H9 (cell line): Measurements from ENCODE around the gene TMEM161A. TPM values are rescaled to one million over a fixed set of nuclear protein-coding genes. Genes with fewer than 3 reads are reported as not detected.

Source experiments
- DNase-seq: peaks from one replicate; pipeline ENCODE4 v3.0.0-alpha.2; 2017
- H2AFZ ChIP-seq: one replicate; pipeline ENCODE4 v1.6.1; 2013; ENCODE audit warnings: mild to moderate bottlenecking, low read length, control low read depth, moderate library complexity
- H2AK5ac ChIP-seq: 2 replicates; pipeline ENCODE4 v1.6.1; 2013; ENCODE audit warnings: low read length, control low read depth, mixed read lengths; ENCODE audit not compliant: insufficient read length
- H2BK120ac ChIP-seq: one replicate; pipeline ENCODE4 v1.6.1; 2013; ENCODE audit warnings: low read depth, mild to moderate bottlenecking, low read length, control low read depth, inconsistent platforms; ENCODE audit not compliant: poor library complexity, severe bottlenecking
- H2BK12ac ChIP-seq: 2 replicates; pipeline ENCODE4 v1.6.1; 2013; ENCODE audit warnings: low read length, control low read depth, mixed read lengths, low read depth; ENCODE audit not compliant: insufficient read length
- H2BK15ac ChIP-seq: 2 replicates; pipeline ENCODE4 v1.6.1; 2013; ENCODE audit warnings: low read depth, low read length, control low read depth
- H2BK20ac ChIP-seq: one replicate; pipeline ENCODE4 v1.6.1; 2013; ENCODE audit warnings: low read depth, mild to moderate bottlenecking, low read length, control low read depth, inconsistent platforms; ENCODE audit not compliant: poor library complexity, severe bottlenecking
- H2BK5ac ChIP-seq: 2 replicates; pipeline ENCODE4 v1.6.1; 2013; ENCODE audit warnings: low read length, control low read depth, mixed read lengths; ENCODE audit not compliant: insufficient read length
- H3K14ac ChIP-seq: 2 replicates; pipeline ENCODE4 v1.6.1; 2013; ENCODE audit warnings: low read length, control low read depth; ENCODE audit not compliant: insufficient read depth
- H3K18ac ChIP-seq: 2 replicates; pipeline ENCODE4 v1.6.1; 2013; ENCODE audit warnings: low read depth, mild to moderate bottlenecking, mixed read lengths, low read length, control low read depth; ENCODE audit not compliant: insufficient read length
- H3K23ac ChIP-seq: 2 replicates; pipeline ENCODE4 v1.6.1; 2013; ENCODE audit warnings: low read length, control low read depth, mixed read lengths, low read depth; ENCODE audit not compliant: insufficient read length
- H3K23me2 ChIP-seq: 2 replicates; pipeline ENCODE4 v1.6.1; 2013; ENCODE audit warnings: low read depth, mild to moderate bottlenecking, mixed read lengths, low read length, control low read depth; ENCODE audit not compliant: insufficient read length, poor library complexity, severe bottlenecking
- H3K27ac ChIP-seq: 2 replicates; pipeline ENCODE4 v1.5.1; 2013; ENCODE audit warnings: low read length, control low read depth, mixed read lengths, low read depth; ENCODE audit not compliant: insufficient read length
- H3K27me3 ChIP-seq: 2 replicates; pipeline ENCODE4 v1.6.1; 2013; ENCODE audit warnings: low read length, control low read depth, inconsistent platforms; ENCODE audit not compliant: insufficient read depth
- H3K4ac ChIP-seq: 2 replicates; pipeline ENCODE4 v1.6.1; 2013; ENCODE audit warnings: low read depth, mild to moderate bottlenecking, control low read depth, inconsistent platforms, low read length, moderate library complexity
- H3K4me1 ChIP-seq: 2 replicates; pipeline ENCODE4 v1.6.1; 2013; ENCODE audit warnings: low read length, control low read depth, inconsistent platforms; ENCODE audit not compliant: insufficient read depth
- H3K4me2 ChIP-seq: 2 replicates; pipeline ENCODE4 v1.6.1; 2013; ENCODE audit warnings: low read length, control low read depth, mixed read lengths; ENCODE audit not compliant: insufficient read length, insufficient read depth
- H3K56ac ChIP-seq: 2 replicates; pipeline ENCODE4 v1.6.1; 2013; ENCODE audit warnings: low read depth, mild to moderate bottlenecking, mixed read lengths, low read length, control low read depth; ENCODE audit not compliant: insufficient read length
- H3K79me1 ChIP-seq: 2 replicates; pipeline ENCODE4 v1.6.1; 2013; ENCODE audit warnings: low read depth, mild to moderate bottlenecking, moderate library complexity, low read length, control low read depth, inconsistent platforms; ENCODE audit not compliant: insufficient read depth, poor library complexity, severe bottlenecking
- H3K79me2 ChIP-seq: 2 replicates; pipeline ENCODE4 v1.6.1; 2013; ENCODE audit warnings: low read length, control low read depth, inconsistent platforms; ENCODE audit not compliant: insufficient read depth
- H3K9ac ChIP-seq: 2 replicates; pipeline ENCODE4 v1.6.1; 2013; ENCODE audit warnings: low read length, control low read depth, mixed read lengths; ENCODE audit not compliant: insufficient read length; ENCODE audit errors: extremely low read depth
- H3K9me3 ChIP-seq: one replicate; pipeline ENCODE4 v1.6.1; 2013; ENCODE audit warnings: low read depth, low read length, inconsistent platforms; ENCODE audit not compliant: control insufficient read depth
- H3T11ph ChIP-seq: one replicate; pipeline ENCODE4 v1.6.1; 2013; ENCODE audit warnings: mild to moderate bottlenecking, low read length, control low read depth, inconsistent platforms
- H4K20me1 ChIP-seq: one replicate; pipeline ENCODE4 v1.6.1; 2013; ENCODE audit not compliant: control insufficient read depth, insufficient read length, insufficient read depth
- H4K5ac ChIP-seq: 2 replicates; pipeline ENCODE4 v1.6.1; 2013; ENCODE audit warnings: low read depth, mild to moderate bottlenecking, mixed read lengths, low read length, control low read depth; ENCODE audit not compliant: insufficient read length
- H4K8ac ChIP-seq: replicated peaks from 2 replicates; pipeline ENCODE4 v1.6.1; 2013; ENCODE audit warnings: low read length, control low read depth, mixed read lengths, low read depth; ENCODE audit not compliant: insufficient read length
- H4K91ac ChIP-seq: 2 replicates; pipeline ENCODE4 v1.6.1; 2013; ENCODE audit warnings: low read depth, mild to moderate bottlenecking, moderate library complexity, mixed read lengths, low read length, control low read depth; ENCODE audit not compliant: insufficient read length
- H3K27ac Mint-ChIP-seq, 3 experiments: 2 replicates in 2 of 3; 3 replicates in 1 of 3; pipeline ENCODE4 v1.8.0; 2020 to 2021; ENCODE audit warnings: mixed read lengths in 3 of 3, mild to moderate bottlenecking in 1 of 3, moderate library complexity in 1 of 3
- H3K27me3 Mint-ChIP-seq: 2 replicates; pipeline ENCODE4 v1.8.0; 2021; ENCODE audit warnings: low read depth, mild to moderate bottlenecking, moderate library complexity, mixed read lengths
- H3K36me3 Mint-ChIP-seq, 3 experiments: 2 replicates in 2 of 3; 3 replicates in 1 of 3; pipeline ENCODE4 v1.8.0; 2020 to 2021; ENCODE audit warnings: low read depth in 3 of 3, mixed read lengths in 3 of 3; ENCODE audit not compliant: insufficient read depth in 1 of 3
- H3K4me1 Mint-ChIP-seq, 2 experiments: 2 replicates each; pipeline ENCODE4 v1.8.0; 2020; ENCODE audit warnings: mixed read lengths in 2 of 2
- H3K4me3 Mint-ChIP-seq, 2 experiments: 2 replicates in 1 of 2; 3 replicates in 1 of 2; pipeline ENCODE4 v1.8.0; 2020 to 2021; ENCODE audit warnings: mild to moderate bottlenecking in 2 of 2, mixed read lengths in 2 of 2, moderate library complexity in 1 of 2
- H3K9me3 Mint-ChIP-seq, 2 experiments: 2 replicates in 1 of 2; 3 replicates in 1 of 2; pipeline ENCODE4 v1.8.0; 2020; ENCODE audit warnings: mild to moderate bottlenecking in 2 of 2, mixed read lengths in 2 of 2, moderate library complexity in 1 of 2
- whole genome bisulfite sequencing: extraction: QIAGEN DNeasy Blood & Tissue Kit; methylation state at CpG from one replicate; pipeline ENCODE4 v1.1.7; 2013; ENCODE audit warnings: missing lambda C conversion rate, low lambda C conversion rate, mixed read lengths; ENCODE audit not compliant: insufficient read length; ENCODE audit errors: extremely low coverage; 5-methylcytosine and 5-hydroxymethylcytosine counted together
- total RNA-seq: library from RNA; stranded (reverse); gene quantifications from 2 replicates; pipeline ENCODE4 v1.2.1, GENCODE V29; 2021
- TF ChIP-seq, protein P1 (sequence below): fragments of 200-600 bp; sonication (generic); conservative IDR thresholded peaks from 3 replicates; pipeline ENCODE4 v1.8.0; 2021; ENCODE audit warnings: antibody characterized with exemption, mild to moderate bottlenecking

The TMEM161A gene
- total RNA-seq, 1 experiment from 2014 or later, result 40.9 TPM

DNA sequence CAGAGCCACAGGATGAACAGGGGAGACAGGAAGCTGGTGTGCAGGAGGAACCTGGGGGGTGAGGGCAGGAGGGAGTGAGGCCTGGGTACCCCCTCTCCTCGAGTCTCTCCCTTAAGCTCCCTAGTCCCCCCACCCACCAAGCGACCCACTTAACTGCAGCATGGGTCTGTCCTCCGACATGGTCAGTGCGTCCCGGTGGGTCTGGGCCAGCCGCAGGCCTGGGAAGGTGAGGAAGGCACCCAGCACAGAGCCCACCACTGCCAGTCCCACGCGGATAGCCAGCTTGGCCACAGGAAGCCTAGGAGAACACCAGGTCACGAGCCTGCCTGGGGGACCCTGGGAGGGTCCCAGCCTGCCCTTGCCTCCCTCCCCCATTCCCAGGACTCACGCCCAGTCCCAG is 16.9 kb downstream of the TMEM161A start:
- no peak overlapping the region for H3K4me3 Mint-ChIP-seq
- no peak overlapping the region for H4K91ac ChIP-seq
- H3K27ac ChIP-seq, result no peak overlapping the region
- no peaks in the 10 kb centered on the region for H3K79me2 ChIP-seq
- no peaks in the 10 kb centered on the region for H3K27me3 Mint-ChIP-seq
- TF ChIP-seq, protein P1, sequence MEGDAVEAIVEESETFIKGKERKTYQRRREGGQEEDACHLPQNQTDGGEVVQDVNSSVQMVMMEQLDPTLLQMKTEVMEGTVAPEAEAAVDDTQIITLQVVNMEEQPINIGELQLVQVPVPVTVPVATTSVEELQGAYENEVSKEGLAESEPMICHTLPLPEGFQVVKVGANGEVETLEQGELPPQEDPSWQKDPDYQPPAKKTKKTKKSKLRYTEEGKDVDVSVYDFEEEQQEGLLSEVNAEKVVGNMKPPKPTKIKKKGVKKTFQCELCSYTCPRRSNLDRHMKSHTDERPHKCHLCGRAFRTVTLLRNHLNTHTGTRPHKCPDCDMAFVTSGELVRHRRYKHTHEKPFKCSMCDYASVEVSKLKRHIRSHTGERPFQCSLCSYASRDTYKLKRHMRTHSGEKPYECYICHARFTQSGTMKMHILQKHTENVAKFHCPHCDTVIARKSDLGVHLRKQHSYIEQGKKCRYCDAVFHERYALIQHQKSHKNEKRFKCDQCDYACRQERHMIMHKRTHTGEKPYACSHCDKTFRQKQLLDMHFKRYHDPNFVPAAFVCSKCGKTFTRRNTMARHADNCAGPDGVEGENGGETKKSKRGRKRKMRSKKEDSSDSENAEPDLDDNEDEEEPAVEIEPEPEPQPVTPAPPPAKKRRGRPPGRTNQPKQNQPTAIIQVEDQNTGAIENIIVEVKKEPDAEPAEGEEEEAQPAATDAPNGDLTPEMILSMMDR, result no peak
- no peak overlapping the region for H2BK12ac ChIP-seq
- no peaks in the 10 kb centered on the region for H3K27me3 ChIP-seq
- H3K36me3 Mint-ChIP-seq, result peaks cover 23 to 41% (median 38%) of the 10 kb centered on the region in 3 experiments
- no peak overlapping the region for H3K56ac ChIP-seq
- H2BK20ac ChIP-seq, result no peak overlapping the region
- DNase-seq, result no peak
- WGBS, result no CpG with 5 or more reads among the region's 10 CpGs
- no peaks in the 10 kb centered on the region for H4K20me1 ChIP-seq
- H2AK5ac ChIP-seq, result no peak overlapping the region
- no peak overlapping the region for H2AFZ ChIP-seq
- no peak overlapping the region for H4K5ac ChIP-seq
- no peak overlapping the region for H3K27ac Mint-ChIP-seq
- H3K4me1 Mint-ChIP-seq, result peaks cover 2 to 15% of the 10 kb centered on the region in 2 experiments; a peak in 2 of 4 replicates
- H2BK15ac ChIP-seq, result no peak overlapping the region
- H3K79me1 ChIP-seq, result no peaks in the 10 kb centered on the region
- no peak overlapping the region for H3K18ac ChIP-seq
- H2BK120ac ChIP-seq, result no peak overlapping the region
- peaks cover 4% of the 10 kb centered on the region for H3K23me2 ChIP-seq
- H3K4me2 ChIP-seq, result no peak overlapping the region
- no peak overlapping the region; the same call in 1 of the 2 replicates for H3K14ac ChIP-seq
- no peak overlapping the region for H3T11ph ChIP-seq
- no peak overlapping the region for H3K4ac ChIP-seq
- H3K4me1 ChIP-seq, result no peaks in the 10 kb centered on the region
- no peak overlapping the region for H3K9ac ChIP-seq
- no peak overlapping the region for H4K8ac ChIP-seq
- H2BK5ac ChIP-seq, result no peak overlapping the region
- no peak overlapping the region for H3K23ac ChIP-seq
- H3K9me3 ChIP-seq, result no peaks in the 10 kb centered on the region
- H3K9me3 Mint-ChIP-seq, result peaks cover 9 to 15% of the 10 kb centered on the region in 2 experiments
